ENCODE results near the gene WASHC2A. TPM values are rescaled to one million over a fixed set of nuclear protein-coding genes. Genes with fewer than 3 reads are reported as not detected.
"Not testable (repeated sequence)": the region's sequence is repeated elsewhere in the genome, so short reads cannot be mapped to it uniquely, and the experiment has no call there.

The WASHC2A gene
- total RNA-seq, 1 donor = 98.8 TPM

DNA sequence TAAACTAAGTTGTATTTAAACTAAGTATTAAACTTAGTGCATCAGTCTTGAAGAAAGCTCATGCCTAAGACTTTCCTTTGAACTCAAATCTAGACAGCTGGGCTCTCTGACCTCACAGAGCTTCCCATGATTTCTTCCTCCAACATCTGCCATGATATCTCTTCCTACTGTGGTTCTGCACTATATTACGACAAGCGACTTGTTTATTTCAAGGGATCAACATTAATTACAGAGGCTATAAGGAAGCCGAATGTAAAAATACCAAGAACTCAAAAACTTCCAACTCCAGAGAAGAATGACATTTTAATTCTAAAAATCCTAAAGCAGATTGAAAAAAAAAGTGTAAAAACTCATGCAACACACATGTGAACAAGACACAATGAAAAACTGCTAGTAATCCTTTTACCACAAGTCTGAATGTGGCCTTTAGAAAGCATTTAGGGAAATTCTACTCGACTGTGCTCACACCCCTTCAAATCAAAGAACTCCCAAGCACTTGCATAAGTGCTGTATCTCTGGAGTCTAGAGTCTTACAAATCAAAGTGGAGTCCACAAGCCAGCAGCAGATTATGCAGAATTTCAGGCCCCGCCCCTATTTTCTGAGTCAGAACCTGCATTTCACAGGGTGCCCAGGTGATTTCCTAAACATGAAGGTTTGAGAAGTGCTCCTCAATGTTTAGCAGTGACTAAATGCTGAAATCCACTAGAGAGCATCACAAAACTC, 22.7 kb upstream of the WASHC2A start:
- peak; percentile 52 for DNase-seq (ENCODE audit: insufficient read length, low spot score, missing footprints)
- H3K9me3 ChIP-seq (ENCODE audit: low read depth, low read length) = no peaks in the 10 kb centered on the region
- H2AFZ ChIP-seq (ENCODE audit: low read length) = no peak overlapping the region
- H4K20me1 ChIP-seq (ENCODE audit: insufficient read depth, low read length) = no peaks in the 10 kb centered on the region
- no peak overlapping the region for H3K27ac ChIP-seq (ENCODE audit: low read depth, low read length)
- TF ChIP-seq, protein P1, sequence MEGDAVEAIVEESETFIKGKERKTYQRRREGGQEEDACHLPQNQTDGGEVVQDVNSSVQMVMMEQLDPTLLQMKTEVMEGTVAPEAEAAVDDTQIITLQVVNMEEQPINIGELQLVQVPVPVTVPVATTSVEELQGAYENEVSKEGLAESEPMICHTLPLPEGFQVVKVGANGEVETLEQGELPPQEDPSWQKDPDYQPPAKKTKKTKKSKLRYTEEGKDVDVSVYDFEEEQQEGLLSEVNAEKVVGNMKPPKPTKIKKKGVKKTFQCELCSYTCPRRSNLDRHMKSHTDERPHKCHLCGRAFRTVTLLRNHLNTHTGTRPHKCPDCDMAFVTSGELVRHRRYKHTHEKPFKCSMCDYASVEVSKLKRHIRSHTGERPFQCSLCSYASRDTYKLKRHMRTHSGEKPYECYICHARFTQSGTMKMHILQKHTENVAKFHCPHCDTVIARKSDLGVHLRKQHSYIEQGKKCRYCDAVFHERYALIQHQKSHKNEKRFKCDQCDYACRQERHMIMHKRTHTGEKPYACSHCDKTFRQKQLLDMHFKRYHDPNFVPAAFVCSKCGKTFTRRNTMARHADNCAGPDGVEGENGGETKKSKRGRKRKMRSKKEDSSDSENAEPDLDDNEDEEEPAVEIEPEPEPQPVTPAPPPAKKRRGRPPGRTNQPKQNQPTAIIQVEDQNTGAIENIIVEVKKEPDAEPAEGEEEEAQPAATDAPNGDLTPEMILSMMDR (IDR thresholded peaks at IDR 0.05; ENCODE audit: extremely low read depth, low read depth, low read length) = no peak
- no peak overlapping the region for H3K4me2 ChIP-seq (ENCODE audit: insufficient read depth, low read length)
- H3K36me3 ChIP-seq (ENCODE audit: insufficient read depth, low read length) = no peaks in the 10 kb centered on the region
- no peak overlapping the region for H3K4me3 ChIP-seq (ENCODE audit: insufficient read depth, low read length)
- no peaks in the 10 kb centered on the region for H3K4me1 ChIP-seq (ENCODE audit: insufficient read depth, low read length)
- H3K79me2 ChIP-seq (ENCODE audit: insufficient read depth, low read length) = no peaks in the 10 kb centered on the region
- H3K27me3 ChIP-seq (ENCODE audit: insufficient read depth, low read length) = no peaks in the 10 kb centered on the region

DNA sequence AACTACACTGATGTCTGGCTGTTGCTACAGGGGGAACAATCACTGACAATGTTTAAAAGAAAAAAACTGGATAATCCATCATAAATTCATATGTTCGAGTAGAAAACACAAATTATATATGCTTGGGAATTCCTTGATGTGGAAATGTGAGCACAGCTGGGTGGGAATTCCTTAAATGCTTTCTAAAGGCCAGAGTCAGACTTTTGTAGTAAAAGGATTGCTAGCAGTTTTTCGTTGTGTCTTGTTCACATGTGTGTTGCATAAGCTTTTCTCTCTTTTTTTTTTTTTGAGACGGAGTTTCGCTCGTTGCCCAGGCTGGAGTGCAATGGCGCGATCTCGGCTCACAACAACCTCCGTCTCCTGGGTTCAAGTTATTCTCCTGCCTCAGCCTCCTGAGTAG, 21.3 kb upstream of the WASHC2A start:
- not testable (repeated sequence) for H3K4me3 ChIP-seq (ENCODE audit: insufficient read depth, low read length); H2AFZ ChIP-seq (ENCODE audit: low read length); H3K27ac ChIP-seq (ENCODE audit: low read depth, low read length); H3K4me1 ChIP-seq (ENCODE audit: insufficient read depth, low read length); H3K4me2 ChIP-seq (ENCODE audit: insufficient read depth, low read length); H3K36me3 ChIP-seq (ENCODE audit: insufficient read depth, low read length); H4K20me1 ChIP-seq (ENCODE audit: insufficient read depth, low read length); H3K79me2 ChIP-seq (ENCODE audit: insufficient read depth, low read length); H3K27me3 ChIP-seq (ENCODE audit: insufficient read depth, low read length); H3K9me3 ChIP-seq (ENCODE audit: low read depth, low read length); DNase-seq (ENCODE audit: insufficient read length, low spot score, missing footprints)

DNA sequence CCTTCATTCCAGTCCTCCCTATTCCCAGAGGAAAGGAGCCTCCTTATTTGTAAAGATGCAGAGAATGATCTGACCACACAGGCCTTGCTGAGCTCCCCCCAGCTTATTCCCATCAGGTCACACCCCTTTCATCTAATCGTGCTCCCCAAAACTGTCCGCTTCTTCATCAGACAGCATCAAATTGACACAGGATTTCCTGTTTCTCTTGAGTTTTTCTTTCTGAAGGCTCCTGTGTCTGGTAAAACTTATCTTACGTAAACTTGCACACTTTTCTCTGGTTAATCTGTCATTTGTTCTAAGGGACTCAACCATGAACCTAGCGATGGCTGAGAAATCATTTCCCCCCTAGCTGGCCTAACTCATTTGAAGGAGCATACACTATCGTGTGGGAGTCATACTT, 20.2 kb upstream of the WASHC2A start:
- H3K4me2 ChIP-seq (ENCODE audit: insufficient read depth, low read length); H3K36me3 ChIP-seq (ENCODE audit: insufficient read depth, low read length); DNase-seq (ENCODE audit: insufficient read length, low spot score, missing footprints); H3K27me3 ChIP-seq (ENCODE audit: insufficient read depth, low read length); H3K4me1 ChIP-seq (ENCODE audit: insufficient read depth, low read length); H3K9me3 ChIP-seq (ENCODE audit: low read depth, low read length); H2AFZ ChIP-seq (ENCODE audit: low read length); H3K27ac ChIP-seq (ENCODE audit: low read depth, low read length); H3K79me2 ChIP-seq (ENCODE audit: insufficient read depth, low read length); H4K20me1 ChIP-seq (ENCODE audit: insufficient read depth, low read length); H3K4me3 ChIP-seq (ENCODE audit: insufficient read depth, low read length): not testable (repeated sequence)

DNA sequence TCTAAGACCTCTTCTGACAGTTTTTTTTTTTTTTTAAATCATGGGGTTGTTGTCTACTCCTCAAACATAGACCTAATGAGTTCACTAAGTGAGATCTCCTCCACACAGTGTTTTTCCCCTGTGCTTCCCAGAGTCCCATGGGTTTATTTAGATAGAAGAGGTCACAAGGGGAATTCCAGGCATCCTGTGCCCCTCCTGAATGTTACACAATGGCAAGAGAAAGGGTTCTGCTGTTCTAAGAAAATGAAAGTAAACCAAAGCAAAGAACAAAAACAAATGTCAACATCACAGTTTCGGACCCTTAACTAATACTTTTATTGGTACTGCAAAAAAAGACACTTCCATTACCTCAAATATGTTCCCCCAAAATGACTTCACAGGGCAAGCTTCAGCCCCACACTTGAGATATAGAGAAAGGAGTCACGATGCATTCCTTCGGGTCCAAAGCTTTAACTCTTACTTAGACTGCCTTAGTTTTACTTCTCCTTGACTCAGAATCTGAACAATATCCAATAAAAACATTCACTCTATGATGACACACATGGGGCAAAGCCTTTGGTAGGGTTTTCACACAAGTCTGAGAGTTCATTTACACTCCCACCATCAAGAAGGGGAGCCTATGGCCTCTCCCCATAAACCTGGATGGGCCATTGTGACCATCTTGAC, 15.6 kb upstream of the WASHC2A start:
- not testable (repeated sequence) for H3K79me2 ChIP-seq (ENCODE audit: insufficient read depth, low read length); H4K20me1 ChIP-seq (ENCODE audit: insufficient read depth, low read length); H3K9me3 ChIP-seq (ENCODE audit: low read depth, low read length); H3K4me1 ChIP-seq (ENCODE audit: insufficient read depth, low read length); H3K27me3 ChIP-seq (ENCODE audit: insufficient read depth, low read length); DNase-seq (ENCODE audit: insufficient read length, low spot score, missing footprints); H3K36me3 ChIP-seq (ENCODE audit: insufficient read depth, low read length)
- peak overlapping the region; percentile 15 for H2AFZ ChIP-seq (ENCODE audit: low read length)
- H3K4me3 ChIP-seq (ENCODE audit: insufficient read depth, low read length) = peak overlapping the region; percentile 58
- peak overlapping the region; percentile 37 for H3K27ac ChIP-seq (ENCODE audit: low read depth, low read length)
- peak overlapping the region; percentile 81 for H3K4me2 ChIP-seq (ENCODE audit: insufficient read depth, low read length)

DNA sequence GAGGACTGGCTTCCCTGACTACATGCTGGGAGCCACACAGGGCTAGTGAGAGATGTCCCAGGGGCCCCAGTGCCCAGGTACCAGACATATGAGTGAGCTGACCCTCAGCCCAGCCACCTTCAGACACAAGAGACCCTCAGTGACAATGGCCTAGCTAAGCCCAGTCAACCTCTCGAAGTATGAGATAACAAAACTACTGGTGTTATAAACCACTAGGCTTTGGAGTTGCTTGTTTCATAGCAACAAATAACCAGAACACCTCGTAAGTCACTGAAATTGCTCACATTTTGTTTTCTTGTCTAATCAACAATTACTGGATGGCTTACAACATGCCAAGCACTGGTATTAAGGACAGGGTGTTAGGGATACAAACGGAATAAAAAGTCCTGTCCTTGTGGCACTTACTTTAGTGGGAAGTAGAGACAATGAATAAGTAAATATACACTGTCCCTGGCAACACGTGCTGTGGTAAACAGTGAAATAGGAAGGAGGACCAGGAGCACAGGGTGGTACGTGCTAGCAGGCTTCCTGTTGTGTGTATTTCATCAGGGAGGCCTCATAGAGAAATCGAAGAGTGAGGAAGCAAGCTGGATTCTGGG, 14.9 kb upstream of the WASHC2A start:
- H3K79me2 ChIP-seq (ENCODE audit: insufficient read depth, low read length); H3K4me1 ChIP-seq (ENCODE audit: insufficient read depth, low read length); H3K4me2 ChIP-seq (ENCODE audit: insufficient read depth, low read length); H4K20me1 ChIP-seq (ENCODE audit: insufficient read depth, low read length); H3K9me3 ChIP-seq (ENCODE audit: low read depth, low read length); H3K27me3 ChIP-seq (ENCODE audit: insufficient read depth, low read length); H2AFZ ChIP-seq (ENCODE audit: low read length); DNase-seq (ENCODE audit: insufficient read length, low spot score, missing footprints); H3K36me3 ChIP-seq (ENCODE audit: insufficient read depth, low read length); H3K4me3 ChIP-seq (ENCODE audit: insufficient read depth, low read length): not testable (repeated sequence)
- peak overlapping the region; percentile 37 for H3K27ac ChIP-seq (ENCODE audit: low read depth, low read length)

DNA sequence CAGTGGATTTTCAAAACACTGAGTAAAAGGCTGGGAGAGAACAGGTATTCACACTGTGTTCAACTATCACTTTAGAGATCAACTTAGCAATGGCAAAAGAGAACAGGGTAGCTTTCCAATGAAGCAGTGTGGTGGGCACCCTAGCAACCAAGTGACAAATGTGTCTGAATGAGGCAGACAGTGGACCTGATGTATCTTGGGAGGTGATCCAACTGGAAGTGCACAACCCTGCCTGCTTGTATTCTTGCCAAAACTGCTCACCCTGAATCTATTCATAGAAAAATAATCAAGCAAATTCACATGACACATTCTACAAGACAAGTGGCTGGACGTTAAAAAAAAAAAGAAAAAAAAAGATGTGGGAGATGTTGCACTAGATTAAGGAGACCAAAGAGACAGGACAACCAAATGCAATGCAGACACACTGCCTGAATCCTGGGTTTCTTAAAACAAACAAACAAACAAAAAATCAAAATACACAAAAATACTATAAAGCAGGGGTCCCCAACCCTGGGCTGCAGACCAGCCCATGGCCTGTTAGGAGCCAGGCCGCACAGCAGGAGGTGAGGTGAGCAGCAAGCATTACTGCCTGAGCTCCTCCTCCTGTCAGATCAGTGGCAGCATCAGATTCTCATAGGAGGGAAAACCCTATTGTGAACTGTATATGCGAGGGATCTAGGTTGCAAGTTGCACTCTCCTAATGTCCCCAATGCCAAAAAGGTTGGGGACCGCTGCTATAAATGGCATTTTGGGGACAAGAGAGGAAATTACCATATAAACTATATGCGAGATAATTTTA, 12.1 kb upstream of the WASHC2A start:
- H3K4me3 ChIP-seq (ENCODE audit: insufficient read depth, low read length); H4K20me1 ChIP-seq (ENCODE audit: insufficient read depth, low read length); H3K9me3 ChIP-seq (ENCODE audit: low read depth, low read length); H3K4me1 ChIP-seq (ENCODE audit: insufficient read depth, low read length); H3K27ac ChIP-seq (ENCODE audit: low read depth, low read length); H3K36me3 ChIP-seq (ENCODE audit: insufficient read depth, low read length); DNase-seq (ENCODE audit: insufficient read length, low spot score, missing footprints); H2AFZ ChIP-seq (ENCODE audit: low read length); H3K27me3 ChIP-seq (ENCODE audit: insufficient read depth, low read length); H3K4me2 ChIP-seq (ENCODE audit: insufficient read depth, low read length); H3K79me2 ChIP-seq (ENCODE audit: insufficient read depth, low read length): not testable (repeated sequence)

DNA sequence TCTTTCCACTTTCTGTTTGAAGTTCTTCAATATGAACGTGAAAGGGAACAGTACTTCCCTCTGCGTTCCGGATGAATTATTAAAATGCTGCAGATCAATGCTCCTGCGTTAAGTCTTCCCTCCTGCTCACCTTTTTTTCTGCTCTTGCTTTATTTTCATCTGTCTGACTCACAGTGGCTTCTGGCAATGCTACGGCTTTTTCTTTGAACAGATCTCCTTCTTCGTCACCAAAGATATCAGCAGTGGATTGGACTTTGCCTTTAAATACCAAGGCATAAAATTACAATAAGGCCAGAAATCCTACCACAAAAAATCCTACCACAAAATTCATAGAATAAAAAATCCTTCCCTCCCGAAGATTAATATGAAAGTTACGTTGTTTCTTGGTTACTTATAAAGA, 11.1 kb upstream of the WASHC2A start:
- not testable (repeated sequence) for H4K20me1 ChIP-seq (ENCODE audit: insufficient read depth, low read length); H3K4me1 ChIP-seq (ENCODE audit: insufficient read depth, low read length); DNase-seq (ENCODE audit: insufficient read length, low spot score, missing footprints); H3K4me2 ChIP-seq (ENCODE audit: insufficient read depth, low read length); H3K79me2 ChIP-seq (ENCODE audit: insufficient read depth, low read length); H3K27me3 ChIP-seq (ENCODE audit: insufficient read depth, low read length); H3K36me3 ChIP-seq (ENCODE audit: insufficient read depth, low read length); H3K9me3 ChIP-seq (ENCODE audit: low read depth, low read length); H2AFZ ChIP-seq (ENCODE audit: low read length); H3K27ac ChIP-seq (ENCODE audit: low read depth, low read length); H3K4me3 ChIP-seq (ENCODE audit: insufficient read depth, low read length)

Data from osteoblast (primary cell).